DOHH2 (cell line): Measurements from ENCODE around the gene TSPAN14.

ENCODE experiments used
- CTCF ChIP-seq: fragments of 200-600 bp; sonication (generic); IDR thresholded peaks from one replicate; pipeline ENCODE4 v1.5.1; 2014; ENCODE audit warnings: antibody characterized with exemption, mild to moderate bottlenecking, low read depth, low read length; ENCODE audit not compliant: poor library complexity, severe bottlenecking
- EZH2phosphoT487 ChIP-seq: fragments of 200-600 bp; sonication (generic); IDR thresholded peaks from 2 replicates; pipeline ENCODE4 v1.6.1; 2017; ENCODE audit warnings: borderline replicate concordance, mild to moderate bottlenecking, antibody characterized with exemption, low read length, moderate library complexity, mixed read lengths

DNA sequence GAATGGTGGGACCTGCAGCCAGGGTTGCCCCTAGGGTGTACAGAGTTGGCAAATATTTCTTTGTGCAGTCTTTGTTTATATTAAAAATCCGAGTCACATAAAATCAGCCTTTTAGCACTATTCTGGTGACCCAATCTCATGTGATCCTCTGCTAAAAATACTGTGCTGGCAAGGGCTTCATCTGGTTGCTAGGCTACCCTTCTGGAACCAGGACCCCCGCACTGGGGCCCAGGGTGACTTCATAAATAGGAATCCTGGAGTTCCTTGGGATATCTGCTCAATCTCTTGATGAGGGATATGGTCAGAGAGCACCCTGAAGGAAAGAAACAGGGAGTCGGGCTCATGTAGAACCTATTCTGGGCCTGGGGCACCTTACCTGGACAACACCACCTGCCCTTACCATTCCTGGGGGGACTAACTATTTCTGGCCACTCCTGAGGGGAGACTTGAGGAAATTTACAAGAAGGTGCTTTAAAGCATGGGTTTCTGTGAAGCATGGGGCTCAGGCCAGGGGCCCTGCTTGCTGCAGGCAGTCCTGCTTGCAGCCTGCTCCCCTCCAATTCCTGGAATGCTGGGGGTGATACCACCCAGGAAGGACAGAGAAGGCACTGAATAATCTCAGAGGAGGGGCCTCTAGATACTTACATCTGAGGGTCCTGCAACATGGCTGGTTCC lies 128.3 kb downstream of the TSPAN14 start:
- TF ChIP-seq CTCF (no peak), EZH2phosphoT487 (no peak)
